Panc1 (cell line): ENCODE results near the gene FAM117A. TPM values are rescaled to one million over a fixed set of nuclear protein-coding genes. Genes with fewer than 3 reads are reported as not detected.

Experiments used
- ATAC-seq: fragments of 200-7000 bp; cut with Tn5 transposase; 2 replicates; pipeline ENCODE4 v1.9.1; 2020; ENCODE audit warnings: mild to moderate bottlenecking, moderate library complexity
- BruUV-seq: library from RNA; stranded (reverse); fragments of 400-500 nt; replicated peaks from 2 replicates; lab custom pipeline; 2021; lab: Mats Ljungman, UMichigan
- CTCF ChIA-PET: fragments of 300-600 bp; sonication (Branson Sonifier 250); formaldehyde crosslinking; loops from one replicate; lab custom pipeline; 2022; ENCODE audit warnings: antibody characterized with exemption; lab: Charles Lee
- POLR2A ChIA-PET: fragments of 300-600 bp; sonication (Branson Sonifier 250); formaldehyde crosslinking; loops from one replicate; lab custom pipeline; 2022; ENCODE audit warnings: antibody characterized with exemption; lab: Charles Lee
- DNase-seq: peaks from one replicate; pipeline ENCODE4 v3.0.0-alpha.2; 2010; ENCODE audit warnings: low read depth, low spot score
- H3K27ac ChIP-seq: 2 replicates; pipeline ENCODE4 v1.5.1; 2011; ENCODE audit warnings: mild to moderate bottlenecking, low read length, inconsistent platforms
- H3K27me3 ChIP-seq: fragments of 200-500 bp; sonication (Bioruptor generic); 2 replicates; pipeline ENCODE4 v1.6.0; 2014; ENCODE audit warnings: low read length, inconsistent platforms; ENCODE audit not compliant: control insufficient read depth, insufficient read depth
- H3K36me3 ChIP-seq: fragments of 200-500 bp; sonication (Bioruptor generic); 2 replicates; pipeline ENCODE4 v1.5.1; 2014; ENCODE audit warnings: inconsistent platforms, mild to moderate bottlenecking, low read length, moderate library complexity; ENCODE audit not compliant: control insufficient read depth, insufficient read depth
- H3K4me1 ChIP-seq: 2 replicates; pipeline ENCODE4 v1.5.1; 2011; ENCODE audit warnings: inconsistent platforms, mild to moderate bottlenecking, low read length, moderate library complexity; ENCODE audit not compliant: control insufficient read depth, insufficient read depth
- H3K4me3 ChIP-seq, 2 experiments: 2 replicates each; pipeline ENCODE4 v1.5.1; 2011 to 2012; ENCODE audit warnings: low read depth in 2 of 2, low read length in 2 of 2, mild to moderate bottlenecking in 2 of 2, inconsistent platforms in 1 of 2, moderate library complexity in 1 of 2
- H3K9me3 ChIP-seq: fragments of 200-500 bp; sonication (Bioruptor generic); 2 replicates; pipeline ENCODE4 v1.5.1; 2014; ENCODE audit warnings: low read depth, mild to moderate bottlenecking, inconsistent platforms, low read length, moderate library complexity; ENCODE audit not compliant: control insufficient read depth, insufficient read depth
- CTCF ChIP-seq: fragments of 450-650 bp; IDR thresholded peaks from 2 replicates; pipeline ENCODE4 v1.5.1; 2017; ENCODE audit warnings: mild to moderate bottlenecking
- POLR2AphosphoS5 ChIP-seq: IDR thresholded peaks from 2 replicates; pipeline ENCODE4 v1.6.1; 2012; ENCODE audit warnings: mild to moderate bottlenecking, low read depth, low read length, moderate library complexity
- SIN3A ChIP-seq: IDR thresholded peaks from 2 replicates; pipeline ENCODE4 v1.6.1; 2012; ENCODE audit warnings: low read depth, mild to moderate bottlenecking, low read length, moderate library complexity, borderline replicate concordance; ENCODE audit not compliant: insufficient read depth
- TCF7L2 ChIP-seq: IDR thresholded peaks from 2 replicates; pipeline ENCODE4 v1.6.1; 2011; ENCODE audit warnings: mild to moderate bottlenecking, low read depth, low read length, inconsistent platforms
- in situ Hi-C: cut with HindIII; loops from 2 replicates; pipeline ENCODE4 v1.10.0; 2016; ENCODE audit warnings: low sequenced_read_pairs, low pct_unique_long_range_greater_than_20kb
- intact Hi-C: fragments of 100-400 bp; cut with micrococcal nuclease; formaldehyde crosslinking; loops from one replicate; pipeline ENCODE4 v1.10.0; 2022; ENCODE audit not compliant: unreplicated experiment
- total RNA-seq: library from RNA; stranded (reverse); gene quantifications from one replicate; pipeline ENCODE4 v1.2.1, GENCODE V29; 2021; ENCODE audit not compliant: unreplicated experiment
- TF ChIP-seq, protein P1 (sequence below), 2 experiments: IDR thresholded peaks; 2 replicates each; pipeline ENCODE4 v1.6.1; 2011 to 2012; ENCODE audit warnings: low read depth in 2 of 2, control low read depth in 1 of 2, low read length in 1 of 2, mild to moderate bottlenecking in 1 of 2, moderate library complexity in 1 of 2; ENCODE audit not compliant: insufficient read depth in 1 of 2

Gene FAM117A
- total RNA-seq, 1 experiment from 2014 or later: 8.0 TPM

DNA sequence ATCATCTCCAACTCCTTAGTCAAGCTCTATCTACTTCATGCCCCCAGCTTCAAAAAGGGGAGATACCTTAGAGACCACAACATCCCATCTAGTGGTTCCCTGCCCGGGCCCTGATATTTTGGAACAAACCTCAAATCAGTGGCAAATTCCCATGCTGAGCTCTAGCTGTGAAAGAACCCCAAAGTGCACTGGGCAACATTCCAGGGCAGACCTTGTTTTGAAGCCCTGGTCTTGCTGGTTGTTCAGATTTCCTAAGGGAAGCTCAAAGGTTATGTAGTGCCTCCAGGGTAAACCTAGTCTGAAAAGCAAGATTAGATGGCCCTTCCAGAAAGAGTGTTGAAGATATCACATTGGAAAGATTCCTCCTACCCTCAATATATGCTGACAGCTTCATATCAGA lies 16.3 kb downstream of the FAM117A start:
- DNase-seq (no peak), ATAC-seq (no peak)
- POLR2A ChIA-PET: interaction anchor here (0.5 to 0.7 kb wide), 2 partner anchors 157 to 232 kb away, joined by 3 read pairs; no protein-coding TSS in a partner anchor
- CTCF ChIA-PET: no interaction called here
- no peaks in the 10 kb centered on the region for H3K9me3 ChIP-seq
- no TSS peak for BruUV-seq
- no peak overlapping the region for H3K27ac ChIP-seq
- in situ Hi-C loops: no loop called here
- H3K4me1 ChIP-seq: no peaks in the 10 kb centered on the region
- no peak for TF ChIP-seq CTCF
- TF ChIP-seq, protein P1, sequence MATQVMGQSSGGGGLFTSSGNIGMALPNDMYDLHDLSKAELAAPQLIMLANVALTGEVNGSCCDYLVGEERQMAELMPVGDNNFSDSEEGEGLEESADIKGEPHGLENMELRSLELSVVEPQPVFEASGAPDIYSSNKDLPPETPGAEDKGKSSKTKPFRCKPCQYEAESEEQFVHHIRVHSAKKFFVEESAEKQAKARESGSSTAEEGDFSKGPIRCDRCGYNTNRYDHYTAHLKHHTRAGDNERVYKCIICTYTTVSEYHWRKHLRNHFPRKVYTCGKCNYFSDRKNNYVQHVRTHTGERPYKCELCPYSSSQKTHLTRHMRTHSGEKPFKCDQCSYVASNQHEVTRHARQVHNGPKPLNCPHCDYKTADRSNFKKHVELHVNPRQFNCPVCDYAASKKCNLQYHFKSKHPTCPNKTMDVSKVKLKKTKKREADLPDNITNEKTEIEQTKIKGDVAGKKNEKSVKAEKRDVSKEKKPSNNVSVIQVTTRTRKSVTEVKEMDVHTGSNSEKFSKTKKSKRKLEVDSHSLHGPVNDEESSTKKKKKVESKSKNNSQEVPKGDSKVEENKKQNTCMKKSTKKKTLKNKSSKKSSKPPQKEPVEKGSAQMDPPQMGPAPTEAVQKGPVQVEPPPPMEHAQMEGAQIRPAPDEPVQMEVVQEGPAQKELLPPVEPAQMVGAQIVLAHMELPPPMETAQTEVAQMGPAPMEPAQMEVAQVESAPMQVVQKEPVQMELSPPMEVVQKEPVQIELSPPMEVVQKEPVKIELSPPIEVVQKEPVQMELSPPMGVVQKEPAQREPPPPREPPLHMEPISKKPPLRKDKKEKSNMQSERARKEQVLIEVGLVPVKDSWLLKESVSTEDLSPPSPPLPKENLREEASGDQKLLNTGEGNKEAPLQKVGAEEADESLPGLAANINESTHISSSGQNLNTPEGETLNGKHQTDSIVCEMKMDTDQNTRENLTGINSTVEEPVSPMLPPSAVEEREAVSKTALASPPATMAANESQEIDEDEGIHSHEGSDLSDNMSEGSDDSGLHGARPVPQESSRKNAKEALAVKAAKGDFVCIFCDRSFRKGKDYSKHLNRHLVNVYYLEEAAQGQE (IDR thresholded peaks at IDR 0.05; ENCODE audit: insufficient read depth in 1 of 2, low read depth in 2 of 2, low read length in 1 of 2): no peak
- no peak for TF ChIP-seq POLR2AphosphoS5
- no peak for TF ChIP-seq SIN3A
- TF ChIP-seq TCF7L2: no peak
- intact Hi-C loops: no loop called here
- H3K36me3 ChIP-seq: no peaks in the 10 kb centered on the region
- H3K4me3 ChIP-seq: no peak overlapping the region
- H3K27me3 ChIP-seq: no peaks in the 10 kb centered on the region

GRCh38 chr17:49746791-49747490 lies 17.0 kb downstream of the FAM117A start:
- TF ChIP-seq, protein P1 (IDR thresholded peaks at IDR 0.05; ENCODE audit: insufficient read depth in 1 of 2, low read depth in 2 of 2, low read length in 1 of 2): no peak
- no peak for TF ChIP-seq CTCF
- no peak for TF ChIP-seq SIN3A
- BruUV-seq: no TSS peak
- Histone ChIP-seq H3K27ac (no peak overlapping the region), H3K36me3 (no peaks in the 10 kb centered on the region), H3K4me1 (no peaks in the 10 kb centered on the region), H3K27me3 (peaks cover 4% of the 10 kb centered on the region; the same call in 1 of the 2 replicates), H3K9me3 (no peaks in the 10 kb centered on the region), H3K4me3 (no peak overlapping the region)
- ChIA-PET POLR2A (interaction anchor here (0.5 to 0.7 kb wide), 3 partner anchors 41 to 231 kb away, joined by 3 read pairs; no protein-coding TSS in a partner anchor), CTCF (interaction anchor here (0.6 kb wide), 2 partner anchors 171 to 250 kb away, joined by 3 read pairs; no protein-coding TSS in a partner anchor)
- intact Hi-C loops (no loop called here), in situ Hi-C loops (no loop called here)
- DNase-seq (no peak), ATAC-seq (no peak)
